Lower lobe of right lung (tissue), 2 donors: ENCODE results near the gene GRIP1. TPM values are rescaled to one million over a fixed set of nuclear protein-coding genes. Genes with fewer than 3 reads are reported as not detected.

ENCODE experiments used
- ATAC-seq, 2 donors: fragments of 200-7000 bp; cut with Tn5 transposase; one replicate each; pipeline ENCODE4 v1.9.1; 2020 to 2022; ENCODE audit warnings: mild to moderate bottlenecking in 2 of 2, moderate library complexity in 2 of 2
- DNase-seq: peaks from one replicate; pipeline ENCODE4 v3.0.0-alpha.2; 2020
- H3K27ac ChIP-seq: fragments of 200-600 bp; one replicate; pipeline ENCODE4 v1.8.0; 2022
- H3K27me3 ChIP-seq: fragments of 200-600 bp; one replicate; pipeline ENCODE4 v1.8.0; 2022; ENCODE audit warnings: low read depth
- H3K36me3 ChIP-seq: fragments of 200-600 bp; one replicate; pipeline ENCODE4 v1.8.0; 2022; ENCODE audit warnings: mild to moderate bottlenecking
- H3K4me1 ChIP-seq: fragments of 200-600 bp; one replicate; pipeline ENCODE4 v1.8.0; 2022
- H3K4me3 ChIP-seq: fragments of 200-600 bp; one replicate; pipeline ENCODE4 v1.8.0; 2022; ENCODE audit warnings: mild to moderate bottlenecking
- H3K9me3 ChIP-seq: fragments of 200-600 bp; one replicate; pipeline ENCODE4 v1.8.0; 2022
- intact Hi-C: fragments of 100-400 bp; cut with DNase I; formaldehyde crosslinking; loops from one replicate; pipeline ENCODE4 v1.11.0; 2022
- total RNA-seq: library from RNA; stranded (reverse); fragmentation: NEBNext Ultra II Directional; extraction: Animal tissue kit (Norgen Biotek cat#: 25700); gene quantifications from one replicate; pipeline ENCODE4 v1.2.1, GENCODE V29; 2021
- TF ChIP-seq, protein P1 (sequence below): fragments of 200-600 bp; IDR thresholded peaks from one replicate; pipeline ENCODE4 v1.8.0; 2022; ENCODE audit warnings: antibody characterized with exemption, mild to moderate bottlenecking
- donor health status: DM: no; HTN: yes; CAD: no; lungs with severe emphysema.

The GRIP1 gene
- total RNA-seq, 1 donor from 2014 or later, result 4.3 TPM

DNA sequence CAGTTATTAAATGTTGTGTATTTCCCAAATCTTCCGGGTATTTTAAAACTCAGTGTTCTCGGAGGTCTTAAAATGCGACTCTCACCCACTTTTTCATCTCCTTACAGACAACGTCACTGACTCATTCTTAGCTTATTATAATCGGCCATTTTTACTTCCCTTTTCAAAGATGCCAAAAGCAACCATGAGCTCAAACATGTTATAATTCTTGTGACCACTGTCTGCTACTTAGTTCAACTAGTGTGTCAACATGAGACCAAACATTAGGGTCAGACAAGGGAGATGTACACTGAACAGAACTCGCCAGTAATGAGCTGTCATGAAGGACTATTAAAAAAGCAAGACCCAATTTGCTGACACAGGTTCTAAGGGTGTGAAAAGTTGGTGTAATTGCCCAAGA, 4.2 kb upstream of the GRIP1 start:
- Histone ChIP-seq H3K9me3 (no peaks in the 10 kb centered on the region), H3K4me3 (no peak overlapping the region), H3K4me1 (no peaks in the 10 kb centered on the region), H3K27ac (no peak overlapping the region), H3K27me3 (no peaks in the 10 kb centered on the region), H3K36me3 (no peaks in the 10 kb centered on the region)
- ATAC-seq (no peak), DNase-seq (no peak)
- TF ChIP-seq, protein P1, sequence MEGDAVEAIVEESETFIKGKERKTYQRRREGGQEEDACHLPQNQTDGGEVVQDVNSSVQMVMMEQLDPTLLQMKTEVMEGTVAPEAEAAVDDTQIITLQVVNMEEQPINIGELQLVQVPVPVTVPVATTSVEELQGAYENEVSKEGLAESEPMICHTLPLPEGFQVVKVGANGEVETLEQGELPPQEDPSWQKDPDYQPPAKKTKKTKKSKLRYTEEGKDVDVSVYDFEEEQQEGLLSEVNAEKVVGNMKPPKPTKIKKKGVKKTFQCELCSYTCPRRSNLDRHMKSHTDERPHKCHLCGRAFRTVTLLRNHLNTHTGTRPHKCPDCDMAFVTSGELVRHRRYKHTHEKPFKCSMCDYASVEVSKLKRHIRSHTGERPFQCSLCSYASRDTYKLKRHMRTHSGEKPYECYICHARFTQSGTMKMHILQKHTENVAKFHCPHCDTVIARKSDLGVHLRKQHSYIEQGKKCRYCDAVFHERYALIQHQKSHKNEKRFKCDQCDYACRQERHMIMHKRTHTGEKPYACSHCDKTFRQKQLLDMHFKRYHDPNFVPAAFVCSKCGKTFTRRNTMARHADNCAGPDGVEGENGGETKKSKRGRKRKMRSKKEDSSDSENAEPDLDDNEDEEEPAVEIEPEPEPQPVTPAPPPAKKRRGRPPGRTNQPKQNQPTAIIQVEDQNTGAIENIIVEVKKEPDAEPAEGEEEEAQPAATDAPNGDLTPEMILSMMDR, result no peak
- intact Hi-C loops, result no loop called here

DNA sequence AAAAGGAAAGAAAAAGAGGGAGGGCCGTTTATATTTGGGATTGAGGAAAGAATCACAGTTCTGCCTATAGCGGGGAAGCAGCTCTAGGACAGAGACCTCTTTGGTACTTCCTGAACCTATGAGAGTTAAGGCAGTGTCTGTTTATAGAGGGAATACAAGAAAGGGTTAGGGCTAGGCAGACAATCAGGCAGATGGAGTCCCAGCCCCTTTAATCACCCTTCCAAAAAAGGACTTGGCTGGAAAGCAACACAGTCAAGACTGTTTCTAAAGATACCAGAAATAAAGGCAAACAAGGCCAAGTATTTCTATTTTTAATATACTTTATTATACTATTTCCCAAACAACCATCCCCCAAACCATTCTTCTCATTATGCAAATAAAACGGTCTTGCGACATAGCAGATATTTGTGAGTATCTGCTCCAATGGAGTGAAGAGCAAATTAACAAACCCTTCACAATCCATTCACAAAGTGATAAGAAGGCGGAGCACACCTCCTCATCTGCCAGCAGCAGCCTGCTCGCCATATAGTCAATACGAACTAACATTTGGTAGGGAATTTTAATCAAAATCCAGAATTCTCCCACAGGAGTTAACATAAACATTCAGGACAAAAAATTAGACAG, 697 bp upstream of the GRIP1 start:
- no peak for DNase-seq
- intact Hi-C loops, result no loop called here
- TF ChIP-seq, protein P1, result no peak
- Histone ChIP-seq H3K4me1 (no peaks in the 10 kb centered on the region), H3K27me3 (no peaks in the 10 kb centered on the region), H3K27ac (no peak overlapping the region), H3K4me3 (no peak overlapping the region), H3K36me3 (no peaks in the 10 kb centered on the region), H3K9me3 (no peaks in the 10 kb centered on the region)
- ATAC-seq, result peak in 1 of 2 donors; percentile 29

DNA sequence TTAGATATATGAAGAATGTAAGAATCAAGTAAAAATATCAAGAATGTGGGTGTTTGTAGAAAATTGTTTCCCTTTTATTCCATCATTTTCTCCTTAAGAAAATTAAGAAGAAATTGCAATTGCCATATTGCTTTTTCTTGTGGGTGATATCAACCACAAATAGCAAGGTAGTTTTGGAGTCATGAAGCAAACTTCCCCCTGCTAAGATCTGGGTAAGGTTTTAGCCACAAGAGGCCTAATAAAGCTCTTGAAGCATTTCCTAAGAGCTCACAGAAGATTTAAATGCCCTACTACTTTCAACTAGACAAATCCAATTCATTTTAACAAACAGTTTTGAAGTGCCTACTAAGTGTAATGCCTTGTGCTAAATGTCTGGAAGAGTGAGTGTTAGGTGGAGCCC, 2.6 kb downstream of the GRIP1 start:
- no peaks in the 10 kb centered on the region for H3K9me3 ChIP-seq
- TF ChIP-seq, protein P1, result no peak

DNA sequence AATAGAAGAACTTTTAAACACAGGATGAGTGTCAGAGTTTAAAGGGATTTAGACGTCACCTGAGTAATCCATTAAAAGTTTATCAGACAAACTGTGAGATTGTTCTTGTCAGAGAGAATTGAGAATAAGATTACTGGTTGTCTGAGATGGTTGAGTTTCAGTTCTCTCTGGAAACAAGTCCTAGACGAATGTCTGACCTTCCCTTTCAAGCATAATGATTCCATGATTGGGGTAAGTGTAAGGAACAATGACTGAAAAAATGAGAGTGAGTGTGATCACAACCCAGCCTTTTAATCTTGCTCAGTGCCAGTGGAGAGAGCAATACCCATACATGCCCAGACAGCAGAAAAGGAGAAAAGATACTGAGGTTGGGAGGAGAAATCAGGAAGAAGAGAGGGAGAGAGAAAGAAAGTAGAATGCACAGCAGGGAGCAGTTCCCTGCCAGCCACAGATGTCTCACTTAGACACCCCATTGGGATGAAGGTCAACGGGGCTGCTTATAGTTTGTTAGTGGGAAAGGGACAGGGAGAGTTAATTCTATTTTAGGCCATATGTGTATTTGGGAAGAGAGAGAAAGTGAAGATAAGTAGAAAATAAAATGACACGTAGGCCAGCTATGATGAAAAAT, 4.3 kb downstream of the GRIP1 start:
- no peak for ATAC-seq
- TF ChIP-seq, protein P1, result no peak
- Histone ChIP-seq H3K4me1 (no peaks in the 10 kb centered on the region), H3K4me3 (no peak overlapping the region), H3K27ac (no peak overlapping the region), H3K9me3 (no peaks in the 10 kb centered on the region), H3K27me3 (no peaks in the 10 kb centered on the region), H3K36me3 (no peaks in the 10 kb centered on the region)
- intact Hi-C loops, result no loop called here
- no peak for DNase-seq

More for the DNA sequence above, 2.6 kb downstream of the GRIP1 start:
- no peak for DNase-seq
- no peaks in the 10 kb centered on the region for H3K36me3 ChIP-seq
- H3K27ac ChIP-seq, result no peak overlapping the region
- H3K27me3 ChIP-seq, result no peaks in the 10 kb centered on the region
- ATAC-seq, result no peak
- no peak overlapping the region for H3K4me3 ChIP-seq
- intact Hi-C loops, result no loop called here
- no peaks in the 10 kb centered on the region for H3K4me1 ChIP-seq

DNA sequence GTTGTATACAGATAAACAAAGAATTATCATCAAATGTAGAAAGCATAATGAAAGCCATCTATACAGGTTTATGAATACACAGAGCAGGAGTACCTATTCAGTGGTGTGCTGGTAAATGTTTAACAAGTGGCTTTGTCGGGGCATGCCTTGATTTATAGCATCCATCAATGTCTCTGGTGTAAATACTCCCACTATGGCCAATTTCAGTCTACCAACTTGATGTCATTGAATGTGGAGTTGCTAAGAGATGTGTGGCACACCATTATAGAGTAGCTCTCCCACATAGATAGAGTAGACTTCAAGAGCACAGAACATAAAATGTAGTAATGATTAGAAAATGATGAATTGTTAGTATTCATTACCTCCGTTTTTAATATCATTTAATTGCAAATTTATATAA, 9.3 kb downstream of the GRIP1 start:
- Histone ChIP-seq H3K9me3 (no peaks in the 10 kb centered on the region), H3K4me1 (no peaks in the 10 kb centered on the region), H3K27ac (no peak overlapping the region), H3K36me3 (no peaks in the 10 kb centered on the region), H3K27me3 (no peaks in the 10 kb centered on the region), H3K4me3 (no peak overlapping the region)
- TF ChIP-seq, protein P1, result no peak
- intact Hi-C loops, result no loop called here
- ATAC-seq (no peak), DNase-seq (no peak)
